GM12891 (cell line): ENCODE data around the gene B4GALNT1.

Experiments used
- PAX5 ChIP-seq: IDR thresholded peaks from 2 replicates; pipeline ENCODE4 v1.6.1; 2011; ENCODE audit warnings: low read length, moderate library complexity, mild to moderate bottlenecking; ENCODE audit not compliant: insufficient read depth, severe bottlenecking
- POLR2A ChIP-seq: IDR thresholded peaks from 2 replicates; pipeline ENCODE4 v1.6.1; 2011; ENCODE audit warnings: low read depth, low read length, control low read depth
- POLR2AphosphoS5 ChIP-seq: IDR thresholded peaks from 2 replicates; pipeline ENCODE4 v1.6.1; 2011; ENCODE audit warnings: low read depth, low read length, control low read depth
- SPI1 ChIP-seq: IDR thresholded peaks from 2 replicates; pipeline ENCODE4 v1.6.1; 2011; ENCODE audit warnings: low read depth, low read length, control low read depth
- TAF1 ChIP-seq: IDR thresholded peaks from 2 replicates; pipeline ENCODE4 v1.6.1; 2011; ENCODE audit warnings: low read depth, low read length, control low read depth

DNA sequence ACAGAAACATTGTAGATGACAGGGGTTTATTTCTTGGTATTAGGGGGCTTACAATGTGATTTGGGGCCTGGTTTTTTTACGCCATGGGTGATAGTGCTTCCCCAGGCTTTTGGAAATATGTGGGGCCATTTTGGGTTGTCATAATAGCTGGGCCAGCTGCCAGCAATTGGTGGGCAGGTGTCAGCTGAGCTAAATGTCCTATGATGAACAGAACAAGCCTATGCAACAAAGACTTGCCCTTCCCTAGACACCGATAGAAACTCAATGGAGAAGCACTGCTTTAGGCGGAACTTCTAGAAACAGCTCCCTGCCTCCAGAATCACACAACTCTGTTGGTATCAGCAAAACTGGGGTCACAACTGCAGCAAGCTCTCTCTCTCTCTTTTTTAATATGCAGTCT lies 5.1 kb upstream of the B4GALNT1 start:
- TF ChIP-seq POLR2A (no peak), POLR2AphosphoS5 (no peak), TAF1 (no peak), SPI1 (no peak), PAX5 (no peak)
